Lung (tissue), 12 donors: ENCODE results near the gene NFIA. TPM values are rescaled to one million over a fixed set of nuclear protein-coding genes. Genes with fewer than 3 reads are reported as not detected.

Experiments
- ATAC-seq: fragments of 200-7000 bp; cut with Tn5 transposase; one replicate; pipeline ENCODE4 v1.9.1; 2020; ENCODE audit warnings: moderate number of reproducible peaks; ENCODE audit not compliant: insufficient read depth, low FRiP score
- DNase-seq, 3 donors: peaks; one replicate each; pipeline ENCODE4 v3.0.0-alpha.2; 2013 to 2017
- H3K27ac ChIP-seq, 2 donors: one replicate each; pipeline ENCODE4 v1.5.1; 2013; ENCODE audit warnings: mild to moderate bottlenecking in 2 of 2, moderate library complexity in 2 of 2, control low read depth in 1 of 2, inconsistent platforms in 1 of 2, low read depth in 1 of 2, low read length in 1 of 2
- H3K27me3 ChIP-seq, 3 donors: one replicate each; pipeline ENCODE4 v1.5.1; 2013; ENCODE audit warnings: low read length in 2 of 3; ENCODE audit not compliant: control insufficient read depth in 3 of 3, insufficient read depth in 3 of 3
- H3K36me3 ChIP-seq, 4 donors: one replicate each; pipeline ENCODE4 v1.5.1; 2013; ENCODE audit warnings: low read length in 4 of 4, mild to moderate bottlenecking in 1 of 4, moderate library complexity in 1 of 4; ENCODE audit not compliant: control insufficient read depth in 4 of 4, insufficient read depth in 4 of 4
- H3K4me1 ChIP-seq, 5 donors: one replicate each; pipeline ENCODE4 v1.5.1; 2013; ENCODE audit warnings: low read length in 5 of 5, mild to moderate bottlenecking in 2 of 5, moderate library complexity in 1 of 5; ENCODE audit not compliant: control insufficient read depth in 5 of 5, insufficient read depth in 5 of 5
- H3K4me3 ChIP-seq: one replicate; pipeline ENCODE4 v1.5.1; 2013; ENCODE audit warnings: mild to moderate bottlenecking, control low read depth, moderate library complexity
- H3K9ac ChIP-seq, 2 donors: one replicate each; pipeline ENCODE4 v1.5.1; 2013; ENCODE audit warnings: low read length in 2 of 2, control low read depth in 1 of 2; ENCODE audit not compliant: insufficient read depth in 1 of 2
- H3K9me3 ChIP-seq, 4 donors: one replicate each; pipeline ENCODE4 v1.5.1; 2013; ENCODE audit warnings: low read length in 3 of 4, mild to moderate bottlenecking in 1 of 4, moderate library complexity in 1 of 4; ENCODE audit not compliant: control insufficient read depth in 4 of 4, insufficient read depth in 3 of 4
- WGBS, 2 donors: extraction: QIAGEN DNeasy Blood & Tissue Kit; methylation state at CpG; one replicate each; pipeline ENCODE4 v1.1.7; 2013; 5-methylcytosine and 5-hydroxymethylcytosine counted together
- polyA plus RNA-seq, 2 donors: library from polyadenylated mRNA; stranded (reverse); fragments of 200-250 nt; gene quantifications; one replicate each; pipeline ENCODE4 v1.2.1, GENCODE V29; 2013
- total RNA-seq, 2 donors: library from RNA; depleted of rRNA in 1 of 2; stranded (reverse); fragments of >200 nt in 1 of 2; gene quantifications; one replicate each; pipeline ENCODE4 v1.2.1, GENCODE V29; 2014 to 2021
- TF ChIP-seq, protein P1 (sequence below): IDR thresholded peaks from 2 replicates; pipeline ENCODE4 v1.5.1; 2012; ENCODE audit warnings: mild to moderate bottlenecking; ENCODE audit errors: control extremely low read depth, extremely low read depth
- donor health status: control.
- donor health status: control.
- donor health status: Bipolar disorder and iron deficiency.
- donor health status: healthy.
- donor health status: DM: yes; HTN: yes; CAD: no.

Gene NFIA
- total and polyA plus RNA-seq, 4 donors, result 3.0 to 63.4 (median 34.2) TPM

GRCh38 chr1:61213245-61214011 lies 131.1 kb downstream of the NFIA start:
- TF ChIP-seq, protein P1, sequence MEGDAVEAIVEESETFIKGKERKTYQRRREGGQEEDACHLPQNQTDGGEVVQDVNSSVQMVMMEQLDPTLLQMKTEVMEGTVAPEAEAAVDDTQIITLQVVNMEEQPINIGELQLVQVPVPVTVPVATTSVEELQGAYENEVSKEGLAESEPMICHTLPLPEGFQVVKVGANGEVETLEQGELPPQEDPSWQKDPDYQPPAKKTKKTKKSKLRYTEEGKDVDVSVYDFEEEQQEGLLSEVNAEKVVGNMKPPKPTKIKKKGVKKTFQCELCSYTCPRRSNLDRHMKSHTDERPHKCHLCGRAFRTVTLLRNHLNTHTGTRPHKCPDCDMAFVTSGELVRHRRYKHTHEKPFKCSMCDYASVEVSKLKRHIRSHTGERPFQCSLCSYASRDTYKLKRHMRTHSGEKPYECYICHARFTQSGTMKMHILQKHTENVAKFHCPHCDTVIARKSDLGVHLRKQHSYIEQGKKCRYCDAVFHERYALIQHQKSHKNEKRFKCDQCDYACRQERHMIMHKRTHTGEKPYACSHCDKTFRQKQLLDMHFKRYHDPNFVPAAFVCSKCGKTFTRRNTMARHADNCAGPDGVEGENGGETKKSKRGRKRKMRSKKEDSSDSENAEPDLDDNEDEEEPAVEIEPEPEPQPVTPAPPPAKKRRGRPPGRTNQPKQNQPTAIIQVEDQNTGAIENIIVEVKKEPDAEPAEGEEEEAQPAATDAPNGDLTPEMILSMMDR, result no peak
- ATAC-seq, result no peak
- H3K27ac ChIP-seq, result no peak overlapping the region
- H3K4me1 ChIP-seq, result peaks cover 0 to 30% (median 4%) of the 10 kb centered on the region in 5 donors
- no peak overlapping the region for H3K4me3 ChIP-seq
- no peaks in the 10 kb centered on the region for H3K27me3 ChIP-seq
- H3K9me3 ChIP-seq, result no peaks in the 10 kb centered on the region
- H3K36me3 ChIP-seq, result peaks cover 0 to 5% (median 0%) of the 10 kb centered on the region in 4 donors
- no peak for DNase-seq
- no peak overlapping the region for H3K9ac ChIP-seq
- WGBS, 2 donors, result 95 to 96% methylated on average over 12 of the region's 12 CpGs

- WGBS, 2 donors, result 88 to 96% methylated on average over 2 of the region's 2 CpGs
- Histone ChIP-seq H3K4me1 (peaks cover 0 to 27% (median 6%) of the 10 kb centered on the region in 5 donors), H3K27ac (no peak overlapping the region), H3K4me3 (no peak overlapping the region), H3K9me3 (no peaks in the 10 kb centered on the region), H3K9ac (no peak overlapping the region), H3K27me3 (no peaks in the 10 kb centered on the region), H3K36me3 (peaks cover 0 to 5% (median 0%) of the 10 kb centered on the region in 4 donors)
- DNase-seq (peak in 2 of 3 donors; percentile 66 to 69), ATAC-seq (no peak)
- TF ChIP-seq, protein P1, result no peak
Observed at GRCh38 chr1:61215119-61215518, 132.8 kb downstream of the NFIA start.

GRCh38 chr1:61215676-61216289 lies 133.4 kb downstream of the NFIA start:
- Histone ChIP-seq H3K9me3 (no peaks in the 10 kb centered on the region), H3K27ac (no peak overlapping the region), H3K4me3 (no peak overlapping the region), H3K27me3 (no peaks in the 10 kb centered on the region), H3K36me3 (peaks cover 0 to 5% (median 0%) of the 10 kb centered on the region in 4 donors), H3K4me1 (peaks cover 0 to 27% (median 11%) of the 10 kb centered on the region in 5 donors), H3K9ac (no peak overlapping the region)
- DNase-seq (no peak), ATAC-seq (no peak)
- TF ChIP-seq, protein P1, result no peak
- WGBS, 2 donors, result 88 to 91% methylated on average over 6 of the region's 6 CpGs
